CD4-positive, CD25-positive, alpha-beta regulatory T cell (primary cell): ENCODE measurements around the gene SUV39H2. TPM values are rescaled to one million over a fixed set of nuclear protein-coding genes. Genes with fewer than 3 reads are reported as not detected.
"Not testable (repeated sequence)": the region's sequence is repeated elsewhere in the genome, so short reads cannot be mapped to it uniquely, and the experiment has no call there.

Experiments used
- ATAC-seq, 2 donors: fragments of 150-1000 bp; cut with Tn5 transposase; one replicate each; pipeline ENCODE4 v1.10.0; 2021; ENCODE audit warnings: low read depth in 2 of 2, moderate number of reproducible peaks in 2 of 2, moderate library complexity in 1 of 2
- DNase-seq, 3 donors: peaks; one replicate each; pipeline versions ENCODE4 v3.0.0 to v3.0.0-alpha.2; 2012 to 2022; ENCODE audit warnings: mixed read lengths in 1 of 3
- H3K27ac ChIP-seq: one replicate; pipeline ENCODE4 v1.7.0; 2013; ENCODE audit warnings: mild to moderate bottlenecking, low read length; ENCODE audit not compliant: insufficient read depth, poor library complexity, severe bottlenecking
- H3K27me3 ChIP-seq: one replicate; pipeline ENCODE4 v1.7.0; 2013; ENCODE audit warnings: low read length; ENCODE audit not compliant: control insufficient read depth, insufficient read depth
- H3K36me3 ChIP-seq: one replicate; pipeline ENCODE4 v1.7.0; 2013; ENCODE audit warnings: mild to moderate bottlenecking, low read length, moderate library complexity; ENCODE audit not compliant: control insufficient read depth, insufficient read depth
- H3K4me1 ChIP-seq: 2 replicates; pipeline ENCODE4 v1.7.0; 2013; ENCODE audit warnings: mild to moderate bottlenecking, low read length; ENCODE audit not compliant: insufficient read depth, control insufficient read depth, poor library complexity, severe bottlenecking
- H3K4me3 ChIP-seq: one replicate; pipeline ENCODE4 v1.7.0; 2013; ENCODE audit warnings: low read depth, mild to moderate bottlenecking, low read length, moderate library complexity
- H3K9me3 ChIP-seq, 2 experiments: 1 replicate in 1 of 2; 2 replicates in 1 of 2; pipeline ENCODE4 v1.7.0; 2013; ENCODE audit warnings: low read length in 2 of 2, mild to moderate bottlenecking in 1 of 2, moderate library complexity in 1 of 2; ENCODE audit not compliant: control insufficient read depth in 2 of 2
- H3K27ac Mint-ChIP-seq, 3 donors: one replicate each; pipeline ENCODE4 v1.8.0; 2020 to 2022; ENCODE audit warnings: mild to moderate bottlenecking in 3 of 3, mixed read lengths in 3 of 3, moderate library complexity in 2 of 3
- H3K27me3 Mint-ChIP-seq: one replicate; pipeline ENCODE4 v1.8.0; 2022; ENCODE audit warnings: mild to moderate bottlenecking, mixed read lengths
- H3K36me3 Mint-ChIP-seq: one replicate; pipeline ENCODE4 v1.8.0; 2020; ENCODE audit warnings: mixed read lengths
- H3K4me1 Mint-ChIP-seq, 4 donors: one replicate each; pipeline ENCODE4 v1.8.0; 2020 to 2022; ENCODE audit warnings: mixed read lengths in 4 of 4, mild to moderate bottlenecking in 1 of 4
- H3K4me3 Mint-ChIP-seq, 4 donors: one replicate each; pipeline ENCODE4 v1.8.0; 2020 to 2022; ENCODE audit warnings: mild to moderate bottlenecking in 4 of 4, mixed read lengths in 4 of 4, moderate library complexity in 3 of 4
- H3K9me3 Mint-ChIP-seq, 7 donors: one replicate each; pipeline ENCODE4 v1.8.0; 2020 to 2022; ENCODE audit warnings: mixed read lengths in 7 of 7, mild to moderate bottlenecking in 3 of 7, moderate library complexity in 2 of 7
- polyA plus RNA-seq, 4 donors: library from polyadenylated mRNA; unstranded; fragments of 300-500 nt; fragmentation: Illumina TruSeq; gene quantifications; one replicate each; pipeline ENCODE4 v1.2.3, GENCODE V29; 2021
- total RNA-seq: library from RNA; stranded (reverse); gene quantifications from one replicate; pipeline ENCODE4 v1.2.3, GENCODE V29; 2022

The SUV39H2 gene
- total and polyA plus RNA-seq, 5 donors from 2014 or later, result 2.1 to 5.2 (median 4.3) TPM

DNA sequence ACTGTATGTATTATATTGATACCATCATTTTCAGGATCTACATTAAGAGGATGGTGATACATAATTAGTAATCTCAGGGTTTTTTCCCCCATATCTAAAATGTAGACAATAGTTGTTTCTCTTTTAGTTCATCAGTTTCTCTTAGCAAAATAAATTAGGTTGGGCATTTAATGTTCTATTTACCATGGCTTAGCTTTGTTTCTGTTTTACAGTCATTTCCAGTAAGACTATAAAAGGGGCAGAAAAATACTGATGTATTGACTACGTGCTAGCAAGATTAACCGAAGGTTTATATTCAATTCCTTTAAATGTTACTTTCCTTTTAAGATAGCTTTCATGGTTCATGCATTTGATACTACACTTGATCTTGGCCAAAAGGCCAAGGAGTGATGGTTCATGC, 26.2 kb downstream of the SUV39H2 start:
- Histone ChIP-seq H3K27me3 (no peaks in the 10 kb centered on the region), H3K4me1 (no peaks in the 10 kb centered on the region), H3K9me3 (no peaks in the 10 kb centered on the region), H3K36me3 (peaks cover 31% of the 10 kb centered on the region), H3K4me3 (no peak overlapping the region), H3K27ac (no peak overlapping the region)
- peaks cover 16 to 24% (median 20%) of the 10 kb centered on the region in 4 donors for H3K4me1 Mint-ChIP-seq
- peak overlapping the region in 2 of 3 donors; percentile 21 to 72 for H3K27ac Mint-ChIP-seq
- H3K4me3 Mint-ChIP-seq, result no peak overlapping the region
- no peak for DNase-seq
- H3K36me3 Mint-ChIP-seq, result peaks cover 24% of the 10 kb centered on the region
- H3K9me3 Mint-ChIP-seq, result peaks cover 0 to 5% (median 0%) of the 10 kb centered on the region in 7 donors
- no peaks in the 10 kb centered on the region for H3K27me3 Mint-ChIP-seq
- no peak for ATAC-seq

DNA sequence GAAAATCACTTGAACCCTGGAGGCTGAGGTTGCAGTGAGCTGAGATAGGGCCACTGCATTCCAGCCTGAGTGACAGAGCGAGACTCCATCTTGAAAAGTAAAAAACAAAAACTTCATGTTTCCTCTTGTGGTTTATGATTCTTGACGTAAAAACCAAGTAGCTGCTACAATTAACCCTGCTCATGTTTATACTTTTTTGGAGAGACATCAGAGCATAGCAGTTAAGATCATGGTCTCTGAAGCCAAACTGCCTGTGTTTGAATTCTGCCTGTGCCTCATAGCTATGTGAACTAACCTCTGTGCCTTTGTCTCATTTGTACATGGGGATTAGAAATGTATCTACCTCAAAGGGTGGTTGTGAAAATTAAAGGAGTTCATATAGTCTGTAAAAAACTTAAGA, 27.2 kb downstream of the SUV39H2 start:
- ATAC-seq, result peak; percentile 31 to 59
- DNase-seq, result peak in 2 of 3 donors; percentile 16 to 44
- H3K9me3 Mint-ChIP-seq, result peaks cover 0 to 5% (median 0%) of the 10 kb centered on the region in 7 donors
- no peaks in the 10 kb centered on the region for H3K4me1 ChIP-seq
- no peaks in the 10 kb centered on the region for H3K9me3 ChIP-seq
- peaks cover 41% of the 10 kb centered on the region for H3K36me3 ChIP-seq
- H3K27ac Mint-ChIP-seq, result peak overlapping the region; percentile 68 to 84 (median 72)
- peaks cover 19 to 24% (median 21%) of the 10 kb centered on the region in 4 donors for H3K4me1 Mint-ChIP-seq
- H3K4me3 ChIP-seq, result no peak overlapping the region
- H3K36me3 Mint-ChIP-seq, result peaks cover 35% of the 10 kb centered on the region
- no peaks in the 10 kb centered on the region for H3K27me3 ChIP-seq
- no peaks in the 10 kb centered on the region for H3K27me3 Mint-ChIP-seq
- H3K27ac ChIP-seq, result no peak overlapping the region
- H3K4me3 Mint-ChIP-seq, result peak overlapping the region in 2 of 4 donors; percentile 0 to 2

DNA sequence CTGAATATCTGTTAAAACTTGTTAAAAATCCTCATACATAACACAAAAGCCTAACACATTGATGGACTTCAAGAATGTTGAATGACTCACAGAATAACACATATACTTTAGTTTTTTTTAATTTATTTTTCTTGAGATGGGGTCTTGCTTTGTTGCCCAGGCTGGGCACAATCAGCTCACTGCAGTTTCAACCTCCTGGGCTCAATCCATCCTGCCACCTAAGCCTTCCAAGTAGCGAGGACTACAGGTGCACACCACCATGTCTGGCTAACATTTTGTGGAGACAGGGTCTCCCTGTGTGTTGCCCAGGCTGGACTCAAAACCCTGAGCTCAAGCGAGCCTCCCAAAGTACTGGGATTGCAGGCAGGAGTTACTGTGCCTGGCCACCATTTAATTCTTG, 28.1 kb downstream of the SUV39H2 start:
- no peak overlapping the region for H3K4me3 ChIP-seq
- no peaks in the 10 kb centered on the region for H3K9me3 ChIP-seq
- Mint-ChIP-seq H3K4me3 (no peak overlapping the region), H3K36me3 (peaks cover 43% of the 10 kb centered on the region), H3K9me3 (peaks cover 0 to 5% (median 0%) of the 10 kb centered on the region in 7 donors), H3K4me1 (peaks cover 21 to 24% (median 22%) of the 10 kb centered on the region in 4 donors), H3K27me3 (no peaks in the 10 kb centered on the region), H3K27ac (peak overlapping the region in 1 of 3 donors; percentile 72)
- H3K27me3 ChIP-seq, result no peaks in the 10 kb centered on the region
- ATAC-seq (no peak), DNase-seq (no peak)
- peaks cover 48% of the 10 kb centered on the region for H3K36me3 ChIP-seq
- no peaks in the 10 kb centered on the region for H3K4me1 ChIP-seq
- no peak overlapping the region for H3K27ac ChIP-seq

DNA sequence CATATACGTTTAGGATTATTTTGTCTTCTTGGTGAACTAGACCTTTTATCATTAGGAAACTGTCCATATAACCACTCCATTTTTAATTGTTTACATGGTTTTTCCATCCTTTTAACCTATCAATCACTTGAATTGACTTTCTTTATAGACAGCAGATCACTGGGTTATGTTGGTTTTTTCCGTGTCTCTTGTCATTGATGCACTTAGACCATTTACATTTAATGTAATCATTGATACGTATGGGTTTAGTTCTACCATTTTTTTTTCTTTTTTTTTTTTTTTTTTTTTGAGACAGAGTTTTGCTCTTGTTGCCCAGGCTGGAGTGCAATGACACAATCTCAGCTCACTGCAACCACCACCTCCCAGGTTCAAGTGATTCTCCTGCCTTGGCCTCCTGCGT, 28.9 kb downstream of the SUV39H2 start:
- not testable (repeated sequence) for DNase-seq, H3K4me1 ChIP-seq, ATAC-seq, H3K9me3 Mint-ChIP-seq, H3K4me3 Mint-ChIP-seq, H3K27me3 ChIP-seq, H3K9me3 ChIP-seq, H3K27me3 Mint-ChIP-seq, H3K4me3 ChIP-seq, H3K27ac ChIP-seq
- peaks cover 55% of the 10 kb centered on the region for H3K36me3 ChIP-seq
- Mint-ChIP-seq H3K27ac (peak overlapping the region in 1 of 3 donors; percentile 72), H3K36me3 (peaks cover 49% of the 10 kb centered on the region), H3K4me1 (peaks cover 20 to 24% (median 22%) of the 10 kb centered on the region in 4 donors)

GRCh38 chr10:14909101-14909500, 30.4 kb downstream of the SUV39H2 start:
- H3K9me3 Mint-ChIP-seq, result peaks cover 0 to 5% (median 1%) of the 10 kb centered on the region in 7 donors
- Histone ChIP-seq H3K27me3 (no peaks in the 10 kb centered on the region), H3K36me3 (peaks cover 68% of the 10 kb centered on the region), H3K9me3 (no peaks in the 10 kb centered on the region), H3K4me3 (no peak overlapping the region), H3K4me1 (no peaks in the 10 kb centered on the region), H3K27ac (no peak overlapping the region)
- H3K4me1 Mint-ChIP-seq, result peaks cover 24 to 34% (median 25%) of the 10 kb centered on the region in 4 donors
- peaks cover 61% of the 10 kb centered on the region for H3K36me3 Mint-ChIP-seq
- ATAC-seq (no peak), DNase-seq (no peak)
- H3K27me3 Mint-ChIP-seq, result no peaks in the 10 kb centered on the region
- peak overlapping the region in 1 of 3 donors; percentile 54 for H3K27ac Mint-ChIP-seq
- no peak overlapping the region for H3K4me3 Mint-ChIP-seq

DNA sequence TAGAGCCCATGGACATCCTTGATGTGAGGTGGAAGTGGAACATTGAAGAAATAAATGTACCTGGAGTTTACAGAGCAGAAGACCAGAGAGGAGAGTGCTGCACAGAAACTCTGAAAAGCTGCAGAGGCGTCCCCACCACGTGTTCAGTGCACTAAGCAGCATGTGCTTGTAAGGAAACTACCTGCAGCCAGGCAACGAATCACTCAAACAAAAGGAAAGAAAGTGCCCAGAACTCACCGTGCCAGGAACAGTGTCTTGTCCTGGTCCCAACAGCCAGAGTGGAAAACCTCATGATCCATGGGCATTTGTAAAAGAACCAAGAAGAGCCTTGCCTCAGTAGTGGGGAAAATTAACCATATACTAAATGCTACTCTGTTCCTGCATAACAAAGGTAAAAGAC, 32.3 kb downstream of the SUV39H2 start:
- no peaks in the 10 kb centered on the region for H3K27me3 ChIP-seq
- H3K36me3 Mint-ChIP-seq, result peaks cover 76% of the 10 kb centered on the region
- DNase-seq, result no peak
- no peak overlapping the region for H3K4me3 Mint-ChIP-seq
- H3K4me1 Mint-ChIP-seq, result peaks cover 16 to 34% (median 26%) of the 10 kb centered on the region in 4 donors
- no peak overlapping the region for H3K4me3 ChIP-seq
- H3K36me3 ChIP-seq, result peaks cover 81% of the 10 kb centered on the region
- H3K9me3 ChIP-seq, result no peaks in the 10 kb centered on the region
- H3K4me1 ChIP-seq, result no peaks in the 10 kb centered on the region
- ATAC-seq, result no peak
- no peaks in the 10 kb centered on the region for H3K27me3 Mint-ChIP-seq
- H3K9me3 Mint-ChIP-seq, result peaks cover 0 to 7% (median 2%) of the 10 kb centered on the region in 7 donors
- H3K27ac ChIP-seq, result no peak overlapping the region
- peak overlapping the region; percentile 19 to 60 (median 41) for H3K27ac Mint-ChIP-seq

DNA sequence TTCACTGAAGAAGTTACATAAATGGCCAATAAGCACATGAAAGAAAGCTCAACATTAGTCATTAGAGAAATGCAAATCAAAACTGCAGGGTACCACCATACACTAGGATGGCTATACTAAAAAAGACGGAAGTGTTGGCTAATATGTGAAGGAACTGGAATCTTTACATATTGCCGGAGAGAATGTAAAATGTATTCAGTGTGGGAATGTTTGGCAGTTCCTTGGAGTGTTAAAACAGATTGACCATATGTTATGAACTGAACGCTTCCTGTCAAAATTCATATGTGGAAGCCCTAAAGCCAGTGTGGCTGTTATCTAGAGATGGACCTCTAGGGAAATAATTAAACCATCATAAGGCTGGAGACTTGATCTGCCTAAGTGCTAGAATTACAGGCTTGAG, 33.1 kb downstream of the SUV39H2 start:
- Mint-ChIP-seq H3K4me1 (peaks cover 17 to 37% (median 25%) of the 10 kb centered on the region in 4 donors), H3K4me3 (no peak overlapping the region), H3K27me3 (no peaks in the 10 kb centered on the region), H3K36me3 (peaks cover 80% of the 10 kb centered on the region), H3K27ac (peak overlapping the region in 2 of 3 donors; percentile 19 to 22), H3K9me3 (peaks cover 0 to 9% (median 4%) of the 10 kb centered on the region in 7 donors)
- Histone ChIP-seq H3K4me3 (no peak overlapping the region), H3K27ac (no peak overlapping the region), H3K36me3 (peaks cover 89% of the 10 kb centered on the region), H3K27me3 (no peaks in the 10 kb centered on the region), H3K4me1 (no peaks in the 10 kb centered on the region), H3K9me3 (peaks cover 3 to 5% of the 10 kb centered on the region in 2 experiments)
- ATAC-seq (no peak), DNase-seq (no peak)

GRCh38 chr10:14916600-14916999, 37.9 kb downstream of the SUV39H2 start:
- no peak overlapping the region for H3K4me3 Mint-ChIP-seq
- Histone ChIP-seq H3K4me1 (no peaks in the 10 kb centered on the region), H3K36me3 (peaks cover 85% of the 10 kb centered on the region), H3K27me3 (no peaks in the 10 kb centered on the region), H3K9me3 (peaks cover 15 to 21% of the 10 kb centered on the region in 2 experiments), H3K4me3 (no peak overlapping the region), H3K27ac (no peak overlapping the region)
- peaks cover 17 to 26% (median 22%) of the 10 kb centered on the region in 4 donors for H3K4me1 Mint-ChIP-seq
- H3K9me3 Mint-ChIP-seq, result peaks cover 3 to 16% (median 9%) of the 10 kb centered on the region in 7 donors
- no peak overlapping the region for H3K27ac Mint-ChIP-seq
- DNase-seq, result no peak
- peaks cover 84% of the 10 kb centered on the region for H3K36me3 Mint-ChIP-seq
- no peaks in the 10 kb centered on the region for H3K27me3 Mint-ChIP-seq
- no peak for ATAC-seq
